Caco-2 (cell line): Measurements from ENCODE around the gene GSG1L. TPM values are rescaled to one million over a fixed set of nuclear protein-coding genes. Genes with fewer than 3 reads are reported as not detected.

ENCODE experiments used
- BruUV-seq: library from RNA; stranded (reverse); fragments of 400-500 nt; replicated peaks from 2 replicates; lab custom pipeline; 2021; lab: Mats Ljungman, UMichigan
- CTCF ChIA-PET: fragments of 300-600 bp; sonication (Branson Sonifier 250); formaldehyde crosslinking; loops from one replicate; lab custom pipeline; 2022; ENCODE audit warnings: antibody characterized with exemption; lab: Charles Lee
- POLR2A ChIA-PET: fragments of 300-600 bp; sonication (Branson Sonifier 250); formaldehyde crosslinking; loops from one replicate; lab custom pipeline; 2022; ENCODE audit warnings: antibody characterized with exemption; lab: Charles Lee
- DNase-seq, 2 experiments: peaks; one replicate each; pipeline versions ENCODE4 v3.0.0 to v3.0.0-alpha.2; 2020 to 2022
- H3K27me3 ChIP-seq: replicated peaks from 2 replicates; pipeline ENCODE4 v1.6.0; 2011; ENCODE audit warnings: low read length; ENCODE audit not compliant: control insufficient read depth, insufficient read depth
- H3K36me3 ChIP-seq: 2 replicates; pipeline ENCODE4 v1.5.1; 2011; ENCODE audit warnings: low read length; ENCODE audit not compliant: control insufficient read depth, insufficient read depth
- H3K4me1 ChIP-seq: fragments of 250-450 bp; sonication (Bioruptor Pico); 2 replicates; pipeline ENCODE4 v1.5.1; 2020; ENCODE audit warnings: mild to moderate bottlenecking
- H3K4me3 ChIP-seq: 2 replicates; pipeline ENCODE4 v1.5.1; 2011; ENCODE audit warnings: low read depth, mild to moderate bottlenecking, control low read depth, low read length
- H3K9me3 ChIP-seq: fragments of 250-450 bp; sonication (Bioruptor Pico); 2 replicates; pipeline ENCODE4 v1.5.1; 2020; ENCODE audit warnings: mild to moderate bottlenecking, moderate library complexity
- H3K27ac Mint-ChIP-seq: one replicate; pipeline ENCODE4 v1.8.0; 2022; ENCODE audit warnings: mixed read lengths; ENCODE audit not compliant: unreplicated experiment
- H3K27me3 Mint-ChIP-seq: one replicate; pipeline ENCODE4 v1.8.0; 2022; ENCODE audit warnings: mixed read lengths; ENCODE audit not compliant: insufficient read depth, unreplicated experiment
- H3K36me3 Mint-ChIP-seq: one replicate; pipeline ENCODE4 v1.8.0; 2022; ENCODE audit warnings: mild to moderate bottlenecking, mixed read lengths; ENCODE audit not compliant: insufficient read depth, unreplicated experiment
- H3K4me1 Mint-ChIP-seq: one replicate; pipeline ENCODE4 v1.8.0; 2022; ENCODE audit warnings: low read depth, mixed read lengths; ENCODE audit not compliant: unreplicated experiment
- H3K4me3 Mint-ChIP-seq: one replicate; pipeline ENCODE4 v1.8.0; 2022; ENCODE audit warnings: mild to moderate bottlenecking, moderate library complexity, mixed read lengths; ENCODE audit not compliant: unreplicated experiment
- H3K9me3 Mint-ChIP-seq: one replicate; pipeline ENCODE4 v1.8.0; 2022; ENCODE audit warnings: mixed read lengths; ENCODE audit not compliant: unreplicated experiment
- CTCF ChIP-seq, 2 experiments: fragments of 200-600 bp in 1 of 2; IDR thresholded peaks; 1 replicate in 1 of 2; 2 replicates in 1 of 2; pipeline versions ENCODE4 v1.5.1 to v1.8.0; 2011 to 2022; ENCODE audit warnings: antibody characterized with exemption in 1 of 2, control low read depth in 1 of 2, inconsistent platforms in 1 of 2, low read depth in 1 of 2, low read length in 1 of 2, mild to moderate bottlenecking in 1 of 2, moderate library complexity in 1 of 2; ENCODE audit not compliant: insufficient read depth in 1 of 2, severe bottlenecking in 1 of 2, unreplicated experiment in 1 of 2
- intact Hi-C: fragments of 100-400 bp; cut with micrococcal nuclease; formaldehyde crosslinking; loops from one replicate; pipeline ENCODE4 v1.10.0; 2022; ENCODE audit not compliant: unreplicated experiment
- total RNA-seq: library from RNA; stranded (reverse); gene quantifications from 2 replicates; pipeline ENCODE4 v1.2.3, GENCODE V29; 2022

Gene GSG1L
- total RNA-seq, 1 experiment from 2014 or later: not detected

GRCh38 chr16:28029387-28030002 lies 34.0 kb downstream of the GSG1L start:
- Histone ChIP-seq H3K27me3 (no peaks in the 10 kb centered on the region), H3K4me1 (no peaks in the 10 kb centered on the region), H3K36me3 (no peaks in the 10 kb centered on the region), H3K9me3 (no peaks in the 10 kb centered on the region), H3K4me3 (no peak overlapping the region)
- DNase-seq: no peak
- H3K4me3 Mint-ChIP-seq: no peak overlapping the region
- BruUV-seq: no TSS peak
- H3K36me3 Mint-ChIP-seq: no peaks in the 10 kb centered on the region
- intact Hi-C loops: no loop called here
- peaks cover 10% of the 10 kb centered on the region for H3K9me3 Mint-ChIP-seq
- CTCF ChIA-PET: no interaction called here
- no peak for TF ChIP-seq CTCF (IDR thresholded peaks at IDR 0.05; ENCODE audit: insufficient read depth in 1 of 2, low read depth in 1 of 2, low read length in 1 of 2, severe bottlenecking in 1 of 2, unreplicated experiment in 1 of 2)
- H3K4me1 Mint-ChIP-seq: no peaks in the 10 kb centered on the region
- H3K27me3 Mint-ChIP-seq: peaks cover 13% of the 10 kb centered on the region
- H3K27ac Mint-ChIP-seq: no peak overlapping the region
- POLR2A ChIA-PET: no interaction called here

- no peaks in the 10 kb centered on the region for H3K4me1 ChIP-seq
- H3K4me3 ChIP-seq: no peak overlapping the region
- H3K4me1 Mint-ChIP-seq: no peaks in the 10 kb centered on the region
- no peaks in the 10 kb centered on the region for H3K36me3 ChIP-seq
- no peak for TF ChIP-seq CTCF (IDR thresholded peaks at IDR 0.05; ENCODE audit: insufficient read depth in 1 of 2, low read depth in 1 of 2, low read length in 1 of 2, severe bottlenecking in 1 of 2, unreplicated experiment in 1 of 2)
- H3K36me3 Mint-ChIP-seq: no peaks in the 10 kb centered on the region
- BruUV-seq: no TSS peak
- H3K27me3 Mint-ChIP-seq: peaks cover 15% of the 10 kb centered on the region
- ChIA-PET CTCF (no interaction called here), POLR2A (no interaction called here)
- intact Hi-C loops: no loop called here
- no peaks in the 10 kb centered on the region for H3K9me3 ChIP-seq
- H3K27ac Mint-ChIP-seq: no peak overlapping the region
- DNase-seq: no peak
- peaks cover 10% of the 10 kb centered on the region for H3K9me3 Mint-ChIP-seq
- H3K4me3 Mint-ChIP-seq: no peak overlapping the region
- H3K27me3 ChIP-seq: no peaks in the 10 kb centered on the region
Observed at GRCh38 chr16:28027055-28027454, 36.5 kb downstream of the GSG1L start.

- DNase-seq: no peak
- H3K4me1 ChIP-seq: no peaks in the 10 kb centered on the region
- Mint-ChIP-seq H3K9me3 (peaks cover 10% of the 10 kb centered on the region), H3K27me3 (peaks cover 15% of the 10 kb centered on the region), H3K4me1 (no peaks in the 10 kb centered on the region), H3K27ac (no peak overlapping the region), H3K36me3 (no peaks in the 10 kb centered on the region), H3K4me3 (no peak overlapping the region)
- no peaks in the 10 kb centered on the region for H3K27me3 ChIP-seq
- intact Hi-C loops: no loop called here
- H3K4me3 ChIP-seq: no peak overlapping the region
- CTCF ChIA-PET: no interaction called here
- BruUV-seq: no TSS peak
- POLR2A ChIA-PET: no interaction called here
- no peaks in the 10 kb centered on the region for H3K9me3 ChIP-seq
- TF ChIP-seq CTCF (IDR thresholded peaks at IDR 0.05; ENCODE audit: insufficient read depth in 1 of 2, low read depth in 1 of 2, low read length in 1 of 2, severe bottlenecking in 1 of 2, unreplicated experiment in 1 of 2): no peak
- H3K36me3 ChIP-seq: no peaks in the 10 kb centered on the region
Observed at GRCh38 chr16:28025631-28026030, 37.9 kb downstream of the GSG1L start.
